A549 (cell line): ENCODE results near the gene RAD51B. TPM values are rescaled to one million over a fixed set of nuclear protein-coding genes. Genes with fewer than 3 reads are reported as not detected.

Experiments
- ATAC-seq, 2 experiments: fragments of 200-7000 bp in 1 of 2; fragments of >200 bp in 1 of 2; cut with Nextera tagmentation in 1 of 2; cut with Tn5 transposase in 1 of 2; 3 replicates each; pipeline versions ENCODE4 v1.8.0 to v1.9.1; 2018 to 2020; ENCODE audit warnings: mild to moderate bottlenecking in 1 of 2, moderate library complexity in 1 of 2
- CTCF ChIA-PET: fragments of 300-600 bp; sonication (Branson Sonifier 250); formaldehyde crosslinking; extraction: SDS; loops from one replicate; lab custom pipeline; 2021; ENCODE audit warnings: antibody characterized with exemption, inconsistent platforms; lab: Yijun Ruan, JAX
- POLR2A ChIA-PET: fragments of 350-600 bp; formaldehyde crosslinking; extraction: SDS; loops from one replicate; lab custom pipeline; 2021; ENCODE audit warnings: antibody characterized with exemption, inconsistent platforms; lab: Yijun Ruan, JAX
- DNase-seq, 2 experiments: peaks; one replicate each; pipeline versions ENCODE4 v3.0.0 to v3.0.0-alpha.2; 2011 to 2016; ENCODE audit warnings: low read depth in 1 of 2, low spot score in 1 of 2
- FAIRE-seq: peaks from 2 replicates; lab custom pipeline; 2011; peaks lifted over from hg19 to GRCh38; lab: Jason Lieb, UNC
- H3K27ac ChIP-seq, 2 experiments: fragments of >200 bp; sonication (Bioruptor Twin); formaldehyde crosslinking; 3 replicates each; pipeline ENCODE4 v1.5.1; 2016 to 2017
- H3K4me1 ChIP-seq: fragments of >200 bp; sonication (Bioruptor Twin); formaldehyde crosslinking; 3 replicates; pipeline ENCODE4 v1.6.1; 2016
- H3K4me2 ChIP-seq: fragments of >200 bp; sonication (Bioruptor Twin); formaldehyde crosslinking; 3 replicates; pipeline ENCODE4 v1.6.1; 2016
- H3K4me3 ChIP-seq: fragments of >200 bp; sonication (Bioruptor Twin); formaldehyde crosslinking; 3 replicates; pipeline ENCODE4 v1.5.1; 2016
- H3K9me3 ChIP-seq: fragments of >200 bp; sonication (Bioruptor Twin); formaldehyde crosslinking; 3 replicates; pipeline ENCODE4 v1.6.1; 2016
- ATOH8 ChIP-seq: fragments of 250-450 bp; sonication (Bioruptor Pico); IDR thresholded peaks from 2 replicates; pipeline ENCODE4 v1.5.0; 2020; ENCODE audit warnings: low read depth, mild to moderate bottlenecking, moderate library complexity
- BHLHE40 ChIP-seq: IDR thresholded peaks from 2 replicates; pipeline ENCODE4 v1.6.1; 2012; ENCODE audit warnings: low read depth, low read length, inconsistent platforms
- CBX8 ChIP-seq: fragments of 200-600 bp; sonication (generic); IDR thresholded peaks from 2 replicates; pipeline ENCODE4 v1.6.1; 2016
- CEBPB ChIP-seq, 2 experiments: fragments of >200 bp in 1 of 2; sonication (Bioruptor Twin) in 1 of 2; formaldehyde crosslinking in 1 of 2; IDR thresholded peaks; 2 replicates each; pipeline ENCODE4 v1.6.1; 2012 to 2016
- CHD2 ChIP-seq: fragments of 150-350 bp; IDR thresholded peaks from 2 replicates; pipeline ENCODE4 v1.6.1; 2014; ENCODE audit warnings: low read length; ENCODE audit not compliant: partially characterized antibody
- CHD4 ChIP-seq: fragments of 200-600 bp; sonication (generic); IDR thresholded peaks from 2 replicates; pipeline ENCODE4 v1.6.1; 2016; ENCODE audit warnings: antibody characterized with exemption, mild to moderate bottlenecking, borderline replicate concordance
- FOSB ChIP-seq: fragments of 250-450 bp; sonication (Bioruptor Pico); IDR thresholded peaks from 2 replicates; pipeline ENCODE4 v1.5.0; 2020; ENCODE audit warnings: mild to moderate bottlenecking, moderate library complexity
- FOSL2 ChIP-seq, 2 experiments: fragments of 450-650 bp in 1 of 2; fragments of >200 bp in 1 of 2; sonication (Bioruptor Twin) in 1 of 2; formaldehyde crosslinking; IDR thresholded peaks; 2 replicates each; pipeline versions ENCODE4 v1.5.0 to v1.6.1; 2016 to 2020; ENCODE audit warnings: mild to moderate bottlenecking in 1 of 2, moderate library complexity in 1 of 2
- FOXS1 ChIP-seq: fragments of 250-450 bp; sonication (Bioruptor Pico); IDR thresholded peaks from 2 replicates; pipeline ENCODE4 v1.5.0; 2020; ENCODE audit warnings: mild to moderate bottlenecking, moderate library complexity
- HDAC2 ChIP-seq: fragments of 200-600 bp; sonication (generic); IDR thresholded peaks from 2 replicates; pipeline ENCODE4 v1.6.1; 2016
- HES2 ChIP-seq: fragments of >200 bp; sonication (Bioruptor Twin); formaldehyde crosslinking; IDR thresholded peaks from 2 replicates; pipeline ENCODE4 v1.6.1; 2016
- HEYL ChIP-seq: fragments of 250-450 bp; sonication (Bioruptor Pico); IDR thresholded peaks from 2 replicates; pipeline ENCODE4 v1.8.0; 2021; ENCODE audit warnings: mild to moderate bottlenecking, moderate library complexity
- HMGXB4 ChIP-seq: fragments of 250-450 bp; sonication (Bioruptor Pico); IDR thresholded peaks from 2 replicates; pipeline ENCODE4 v1.5.0; 2021; ENCODE audit warnings: mild to moderate bottlenecking, moderate library complexity, borderline replicate concordance
- JUN ChIP-seq, 2 experiments: fragments of >200 bp; sonication (Bioruptor Twin); formaldehyde crosslinking; IDR thresholded peaks; 2 replicates in 1 of 2; 3 replicates in 1 of 2; pipeline ENCODE4 v1.6.1; 2016 to 2017
- JUNB ChIP-seq: fragments of >200 bp; sonication (Bioruptor Twin); formaldehyde crosslinking; IDR thresholded peaks from 2 replicates; pipeline ENCODE4 v1.6.1; 2016
- KDM5A ChIP-seq: fragments of 200-600 bp; sonication (generic); IDR thresholded peaks from 2 replicates; pipeline ENCODE4 v1.6.1; 2016; ENCODE audit warnings: antibody characterized with exemption, mild to moderate bottlenecking
- MAFK ChIP-seq: fragments of 450-650 bp; IDR thresholded peaks from 2 replicates; pipeline ENCODE4 v1.6.1; 2014; ENCODE audit not compliant: partially characterized antibody
- MAZ ChIP-seq: fragments of 150-350 bp; IDR thresholded peaks from 2 replicates; pipeline ENCODE4 v1.6.1; 2014; ENCODE audit warnings: antibody characterized with exemption, low read depth, low read length, borderline replicate concordance
- MYC ChIP-seq: IDR thresholded peaks from 2 replicates; pipeline ENCODE4 v1.6.1; 2012; ENCODE audit warnings: mild to moderate bottlenecking, inconsistent platforms, low read length, improper control_type of control experiment, borderline replicate concordance
- NFE2L2 ChIP-seq: fragments of 150-350 bp; conservative IDR thresholded peaks from 2 replicates; pipeline ENCODE4 v1.6.1; 2014; ENCODE audit warnings: low read length
- NR3C1 ChIP-seq: fragments of >200 bp; sonication (Bioruptor Twin); formaldehyde crosslinking; IDR thresholded peaks from 3 replicates; pipeline ENCODE4 v1.6.1; 2017
- POLR2AphosphoS2 ChIP-seq: conservative IDR thresholded peaks from 2 replicates; pipeline ENCODE4 v1.6.1; 2012; ENCODE audit warnings: low read length, improper control_type of control experiment, inconsistent platforms
- RAD21 ChIP-seq, 2 experiments: fragments of >200 bp in 1 of 2; sonication (Bioruptor Twin) in 1 of 2; formaldehyde crosslinking in 1 of 2; IDR thresholded peaks in 1 of 2; conservative IDR thresholded peaks in 1 of 2; 2 replicates in 1 of 2; 3 replicates in 1 of 2; pipeline ENCODE4 v1.6.1; 2012 to 2018; ENCODE audit warnings: inconsistent platforms in 1 of 2
- RCOR1 ChIP-seq: fragments of 150-350 bp; IDR thresholded peaks from 2 replicates; pipeline ENCODE4 v1.6.1; 2014; ENCODE audit warnings: antibody characterized with exemption, low read length, low read depth
- REST ChIP-seq: fragments of 200-600 bp; sonication (generic); IDR thresholded peaks from 2 replicates; pipeline ENCODE4 v1.6.1; 2016; ENCODE audit warnings: antibody characterized with exemption, mild to moderate bottlenecking, moderate library complexity
- TP53 ChIP-seq: fragments of 250-450 bp; sonication (Bioruptor Pico); IDR thresholded peaks from 2 replicates; pipeline ENCODE4 v1.5.0; 2021; ENCODE audit warnings: mild to moderate bottlenecking, moderate library complexity
- ZFP36 ChIP-seq: fragments of 450-650 bp; IDR thresholded peaks from 2 replicates; pipeline ENCODE4 v1.6.1; 2014; ENCODE audit warnings: borderline replicate concordance; ENCODE audit not compliant: partially characterized antibody
- ZNF302 ChIP-seq: fragments of 250-450 bp; sonication (Bioruptor Pico); IDR thresholded peaks from 2 replicates; pipeline ENCODE4 v1.9.0; 2021; ENCODE audit warnings: inconsistent platforms, mild to moderate bottlenecking, moderate library complexity
- ZSCAN20 ChIP-seq: fragments of 250-450 bp; sonication (Bioruptor Pico); IDR thresholded peaks from 2 replicates; pipeline ENCODE4 v1.8.0; 2022; ENCODE audit warnings: mild to moderate bottlenecking, moderate library complexity
- WGBS: methylation state at CpG from one replicate; pipeline ENCODE4 v1.1.6; 2017; ENCODE audit errors: missing lambda C conversion rate; 5-methylcytosine and 5-hydroxymethylcytosine counted together
- polyA plus RNA-seq, 4 experiments: library from polyadenylated mRNA; depleted of rRNA in 3 of 4; stranded (reverse); fragments of >200 nt; fragmentation: RNase III in 1 of 4; extraction: RNeasy Plus Mini Kit Qiagen cat#74134 plus additional on column Dnase treatment in 1 of 4; gene quantifications; 2 replicates in 3 of 4; 3 replicates in 1 of 4; pipeline ENCODE4 v1.2.3, GENCODE V29; 2011 to 2017

Gene RAD51B
- polyA plus RNA-seq, 2 of the 4 experiments (the other 2 are of a cell fraction): 7.2 to 10.8 TPM

GRCh38 chr14:68420350-68420749 lies 600.8 kb downstream of the RAD51B start:
- 81% methylated on average over 5 of the region's 5 CpGs for WGBS
- no peaks in the 10 kb centered on the region for H3K9me3 ChIP-seq
- no peak overlapping the region for H3K4me2 ChIP-seq
- DNase-seq (no peak), ATAC-seq (no peak), FAIRE-seq (no peak)
- ChIA-PET POLR2A (no interaction called here), CTCF (interaction anchor here (0.6 kb wide), 1 partner anchor 409 kb away, joined by 3 read pairs; no protein-coding TSS in a partner anchor)
- no peak for TF ChIP-seq CBX8
- no peak for TF ChIP-seq ATOH8 (CRISPR knock-in tag)
- TF ChIP-seq CHD4: no peak
- TF ChIP-seq HDAC2: no peak
- TF ChIP-seq HES2: no peak
- TF ChIP-seq RAD21 (conservative IDR thresholded peaks at IDR 0.05 in 1 of 2, IDR thresholded peaks at IDR 0.05 in 1 of 2): no peak
- no peak for TF ChIP-seq FOSB (CRISPR knock-in tag)
- no peak for TF ChIP-seq MAZ
- TF ChIP-seq JUNB: no peak
- TF ChIP-seq NR3C1: no peak
- TF ChIP-seq RCOR1: no peak
- TF ChIP-seq CEBPB (IDR thresholded peaks at IDR 0.05): no peak
- no peak for TF ChIP-seq KDM5A
- peak overlapping the region in 1 of 2 experiments; percentile 32; a peak in 2 of 6 replicates for H3K27ac ChIP-seq
- H3K4me3 ChIP-seq: no peak overlapping the region
- H3K4me1 ChIP-seq: peaks cover 4% of the 10 kb centered on the region

GRCh38 chr14:68421116-68421515 lies 601.5 kb downstream of the RAD51B start:
- H3K27ac ChIP-seq: 0 out of 6 replicates have a peak overlapping the region, but pooled peaks of 1 of the 2 experiments have one; percentile 22
- WGBS: 93% methylated on average over 3 of the region's 3 CpGs
- FAIRE-seq (no peak), ATAC-seq (no peak), DNase-seq (no peak)
- H3K4me2 ChIP-seq: no peak overlapping the region
- H3K4me3 ChIP-seq: no peak overlapping the region
- CTCF ChIA-PET: no interaction called here
- H3K4me1 ChIP-seq: no peaks in the 10 kb centered on the region
- POLR2A ChIA-PET: no interaction called here
- TF ChIP-seq JUN (IDR thresholded peaks at IDR 0.05) (no peak), BHLHE40 (no peak), TP53 (CRISPR knock-in tag) (no peak), HEYL (CRISPR knock-in tag) (no peak), ZSCAN20 (no peak), NFE2L2 (no peak), ZFP36 (no peak), FOSL2 (IDR thresholded peaks at IDR 0.05) (no peak), FOSL2 (CRISPR knock-in tag; IDR thresholded peaks at IDR 0.05) (no peak), KDM5A (no peak), RAD21 (conservative IDR thresholded peaks at IDR 0.05 in 1 of 2, IDR thresholded peaks at IDR 0.05 in 1 of 2) (no peak), MYC (no peak), ZNF302 (CRISPR knock-in tag) (no peak), REST (no peak), FOXS1 (CRISPR knock-in tag) (no peak), RCOR1 (no peak), HMGXB4 (no peak), MAFK (no peak), POLR2AphosphoS2 (no peak), CHD2 (no peak)
- no peaks in the 10 kb centered on the region for H3K9me3 ChIP-seq
